ENCODE results near the gene CYSRT1.

GRCh38 chr9:137220317-137221094 is 4.5 kb upstream of the CYSRT1 start:
- TF ChIP-seq CTCF (conservative IDR thresholded peaks at IDR 0.05 in 1 of 2, IDR thresholded peaks at IDR 0.05 in 1 of 2; ENCODE audit: low read depth in 1 of 2, low read length in 2 of 2) (no peak), EZH2 (IDR thresholded peaks at IDR 0.05; ENCODE audit: low read length, missing control alignments) (no peak)

Measured in fibroblast of lung (primary cell).